OCI-LY7 (cell line): ENCODE measurements around the gene ATP6V0E2. TPM values are rescaled to one million over a fixed set of nuclear protein-coding genes. Genes with fewer than 3 reads are reported as not detected.
A peak's percentile ranks its signal among the peaks of the same experiment; 100 is the strongest.

Source experiments
- BruUV-seq: library from RNA; stranded (reverse); fragments of 400-500 nt; replicated peaks from 2 replicates; lab custom pipeline; 2021; lab: Mats Ljungman, UMichigan
- CTCF ChIA-PET: fragments of 300-600 bp; sonication (Branson Sonifier 250); formaldehyde crosslinking; loops from one replicate; lab custom pipeline; 2022; ENCODE audit warnings: antibody characterized with exemption; ENCODE audit not compliant: unreplicated experiment; lab: Charles Lee
- POLR2A ChIA-PET: fragments of 300-600 bp; sonication (Branson Sonifier 250); formaldehyde crosslinking; loops from one replicate; lab custom pipeline; 2022; ENCODE audit warnings: antibody characterized with exemption; lab: Charles Lee
- DNase-seq: peaks from one replicate; pipeline ENCODE4 v3.0.0-alpha.2; 2015; ENCODE audit warnings: low spot score
- H2AFZ ChIP-seq: fragments of 200-600 bp; sonication (generic), shearing (Covaris generic); 2 replicates; pipeline ENCODE4 v1.6.1; 2014; ENCODE audit warnings: mild to moderate bottlenecking, antibody characterized with exemption, low read length, moderate library complexity
- H3K27ac ChIP-seq: fragments of 200-600 bp; sonication (generic); 2 replicates; pipeline ENCODE4 v1.5.1; 2014; ENCODE audit warnings: mixed run types, low read depth, mild to moderate bottlenecking, moderate library complexity, low read length, inconsistent platforms; ENCODE audit not compliant: poor library complexity, severe bottlenecking
- H3K36me3 ChIP-seq: fragments of 200-600 bp; sonication (generic); 2 replicates; pipeline ENCODE4 v1.6.1; 2014; ENCODE audit warnings: mild to moderate bottlenecking, antibody characterized with exemption, low read length, moderate library complexity, mixed read lengths; ENCODE audit not compliant: insufficient read depth
- H3K4me1 ChIP-seq: fragments of 200-600 bp; sonication (generic); 2 replicates; pipeline ENCODE4 v1.5.1; 2014; ENCODE audit warnings: mild to moderate bottlenecking, low read length; ENCODE audit not compliant: insufficient read depth, poor library complexity, severe bottlenecking
- H3K4me2 ChIP-seq: fragments of 200-600 bp; sonication (generic); 2 replicates; pipeline ENCODE4 v1.6.1; 2014; ENCODE audit warnings: mild to moderate bottlenecking, low read length
- H3K4me3 ChIP-seq: fragments of 200-600 bp; sonication (generic); 2 replicates; pipeline ENCODE4 v1.5.1; 2014; ENCODE audit warnings: mild to moderate bottlenecking, low read depth, low read length; ENCODE audit not compliant: poor library complexity, severe bottlenecking
- H3K79me2 ChIP-seq: fragments of 200-600 bp; sonication (generic); 2 replicates; pipeline ENCODE4 v1.6.1; 2016; ENCODE audit warnings: low read depth, mild to moderate bottlenecking, low read length, moderate library complexity, mixed read lengths; ENCODE audit not compliant: insufficient read depth
- H3K9me2 ChIP-seq: fragments of 200-600 bp; sonication (generic); 2 replicates; pipeline ENCODE4 v1.6.1; 2016; ENCODE audit warnings: mild to moderate bottlenecking, low read length, mixed read lengths; ENCODE audit not compliant: insufficient read depth
- H3K9me3 ChIP-seq: fragments of 200-600 bp; sonication (generic); 2 replicates; pipeline ENCODE4 v1.6.1; 2014; ENCODE audit warnings: mild to moderate bottlenecking, mixed run types, low read length, mixed read lengths
- H4K20me1 ChIP-seq: fragments of 200-600 bp; sonication (generic); 2 replicates; pipeline ENCODE4 v1.6.1; 2014; ENCODE audit warnings: mild to moderate bottlenecking, antibody characterized with exemption, low read length, moderate library complexity, mixed read lengths; ENCODE audit not compliant: insufficient read depth
- EZH2phosphoT487 ChIP-seq: fragments of 200-600 bp; sonication (generic); IDR thresholded peaks from 2 replicates; pipeline ENCODE4 v1.6.1; 2018; ENCODE audit warnings: low read depth, borderline replicate concordance, mild to moderate bottlenecking, mixed run types, antibody characterized with exemption, low read length, moderate library complexity, mixed read lengths
- intact Hi-C: fragments of 100-400 bp; cut with micrococcal nuclease; formaldehyde crosslinking; loops from one replicate; pipeline ENCODE4 v1.10.0; 2022; ENCODE audit not compliant: unreplicated experiment
- total RNA-seq, 2 experiments: library from RNA; depleted of rRNA in 1 of 2; stranded (reverse); fragments of >200 nt in 1 of 2; shearing (Covaris generic) in 1 of 2; gene quantifications; 2 replicates each; pipeline ENCODE4 v1.2.3, GENCODE V29; 2014 to 2022
- TF ChIP-seq, protein P1 (sequence below): fragments of 200-600 bp; sonication (generic); conservative IDR thresholded peaks from 2 replicates; pipeline ENCODE4 v1.5.1; 2014; ENCODE audit warnings: mild to moderate bottlenecking, antibody characterized with exemption, low read length, moderate library complexity, mixed read lengths

ATP6V0E2 gene
- total RNA-seq, 2 experiments from 2014 or later = 38.6 to 48.1 TPM

DNA sequence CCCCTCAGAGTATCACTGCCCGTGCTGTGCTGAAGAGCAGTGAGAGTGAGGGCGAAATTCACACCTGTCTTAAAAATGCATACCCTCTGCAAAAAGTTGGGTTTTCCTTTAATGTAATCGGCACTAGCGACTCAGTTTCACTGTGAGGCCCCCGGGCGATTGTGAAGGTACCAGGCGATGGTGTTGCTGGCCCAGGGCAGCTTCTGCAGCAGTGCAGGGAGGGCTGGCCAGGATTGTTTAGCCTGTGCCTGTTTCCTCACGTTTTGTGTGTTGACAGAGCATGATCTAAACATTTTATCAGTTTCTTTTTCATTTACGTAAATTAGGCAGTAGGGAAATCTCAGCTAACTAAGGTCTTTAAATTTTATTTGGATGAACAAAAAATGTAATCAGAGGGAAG, 22.3 kb upstream of the ATP6V0E2 start:
- Histone ChIP-seq H3K4me2 (no peak overlapping the region), H3K79me2 (no peaks in the 10 kb centered on the region), H3K9me2 (no peaks in the 10 kb centered on the region), H4K20me1 (no peaks in the 10 kb centered on the region), H3K4me3 (no peak overlapping the region), H3K9me3 (no peaks in the 10 kb centered on the region), H3K4me1 (peaks cover 7% of the 10 kb centered on the region), H3K36me3 (no peaks in the 10 kb centered on the region), H2AFZ (no peak overlapping the region), H3K27ac (no peak overlapping the region)
- DNase-seq = no peak
- no peak for TF ChIP-seq EZH2phosphoT487
- TF ChIP-seq, protein P1, sequence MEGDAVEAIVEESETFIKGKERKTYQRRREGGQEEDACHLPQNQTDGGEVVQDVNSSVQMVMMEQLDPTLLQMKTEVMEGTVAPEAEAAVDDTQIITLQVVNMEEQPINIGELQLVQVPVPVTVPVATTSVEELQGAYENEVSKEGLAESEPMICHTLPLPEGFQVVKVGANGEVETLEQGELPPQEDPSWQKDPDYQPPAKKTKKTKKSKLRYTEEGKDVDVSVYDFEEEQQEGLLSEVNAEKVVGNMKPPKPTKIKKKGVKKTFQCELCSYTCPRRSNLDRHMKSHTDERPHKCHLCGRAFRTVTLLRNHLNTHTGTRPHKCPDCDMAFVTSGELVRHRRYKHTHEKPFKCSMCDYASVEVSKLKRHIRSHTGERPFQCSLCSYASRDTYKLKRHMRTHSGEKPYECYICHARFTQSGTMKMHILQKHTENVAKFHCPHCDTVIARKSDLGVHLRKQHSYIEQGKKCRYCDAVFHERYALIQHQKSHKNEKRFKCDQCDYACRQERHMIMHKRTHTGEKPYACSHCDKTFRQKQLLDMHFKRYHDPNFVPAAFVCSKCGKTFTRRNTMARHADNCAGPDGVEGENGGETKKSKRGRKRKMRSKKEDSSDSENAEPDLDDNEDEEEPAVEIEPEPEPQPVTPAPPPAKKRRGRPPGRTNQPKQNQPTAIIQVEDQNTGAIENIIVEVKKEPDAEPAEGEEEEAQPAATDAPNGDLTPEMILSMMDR = no peak
- ChIA-PET CTCF (no interaction called here), POLR2A (interaction anchor here (0.6 kb wide), 1 partner anchor 12 kb away, joined by 6 read pairs; no protein-coding TSS in a partner anchor)
- BruUV-seq = no TSS peak
- intact Hi-C loops = no loop called here

DNA sequence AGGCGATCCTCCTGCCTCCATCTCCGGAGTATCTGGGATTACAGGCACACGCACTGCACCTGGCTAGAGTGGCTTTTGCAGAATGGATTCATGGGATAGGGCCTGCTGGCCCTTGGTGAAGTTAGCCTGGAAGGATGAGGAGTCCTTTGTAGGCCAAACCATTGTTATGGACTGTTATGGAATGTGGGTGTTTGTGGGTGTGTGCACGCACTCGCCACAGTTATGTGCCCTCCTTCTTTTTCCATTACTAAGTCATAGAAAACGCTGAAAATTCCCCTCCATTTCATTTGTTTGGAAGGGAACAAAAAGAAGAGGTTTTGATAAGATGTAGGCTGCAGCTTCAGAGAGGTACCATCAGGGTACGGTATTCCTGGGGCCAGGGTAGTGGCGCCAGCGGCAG, 20.6 kb upstream of the ATP6V0E2 start:
- Histone ChIP-seq H3K36me3 (no peaks in the 10 kb centered on the region), H3K4me1 (no peaks in the 10 kb centered on the region), H3K27ac (no peak overlapping the region), H4K20me1 (no peaks in the 10 kb centered on the region), H3K9me2 (no peaks in the 10 kb centered on the region), H3K9me3 (no peaks in the 10 kb centered on the region), H3K79me2 (no peaks in the 10 kb centered on the region), H2AFZ (no peak overlapping the region), H3K4me2 (no peak overlapping the region), H3K4me3 (no peak overlapping the region)
- no peak for DNase-seq
- ChIA-PET POLR2A (no interaction called here), CTCF (no interaction called here)
- intact Hi-C loops = no loop called here
- TF ChIP-seq, protein P1 = no peak
- no peak for TF ChIP-seq EZH2phosphoT487
- no TSS peak for BruUV-seq

- TF ChIP-seq, protein P1 = no peak
- no peak for TF ChIP-seq EZH2phosphoT487
- Histone ChIP-seq H4K20me1 (no peaks in the 10 kb centered on the region), H3K9me2 (no peaks in the 10 kb centered on the region), H3K36me3 (no peaks in the 10 kb centered on the region), H3K4me3 (no peak overlapping the region), H3K27ac (no peak overlapping the region), H3K9me3 (no peaks in the 10 kb centered on the region), H3K79me2 (no peaks in the 10 kb centered on the region), H3K4me2 (no peak overlapping the region), H3K4me1 (no peaks in the 10 kb centered on the region), H2AFZ (peak overlapping the region; percentile 7; the same call in 1 of the 2 replicates)
- CTCF ChIA-PET = interaction anchor here (0.7 to 1.2 kb wide), 2 partner anchors 14 to 192 kb away, joined by 3 read pairs; no protein-coding TSS in a partner anchor
- POLR2A ChIA-PET = interaction anchor here (0.5 to 1.0 kb wide), 3 partner anchors 11 to 16 kb away, joined by 3 to 4 read pairs (median 4); no protein-coding TSS in a partner anchor
- intact Hi-C loops = no loop called here
- peak; percentile 26 for DNase-seq
- BruUV-seq = no TSS peak
These were observed 19.0 kb upstream of the ATP6V0E2 start for GRCh38 chr7:149854611-149855360.
